T-helper 22 cell (primary cell): ENCODE data around the gene HNF4A.

Source experiments
- DNase-seq: peaks from one replicate; pipeline ENCODE4 v3.0.0-alpha.2; 2020; ENCODE audit warnings: low read depth

Gene HNF4A

DNA sequence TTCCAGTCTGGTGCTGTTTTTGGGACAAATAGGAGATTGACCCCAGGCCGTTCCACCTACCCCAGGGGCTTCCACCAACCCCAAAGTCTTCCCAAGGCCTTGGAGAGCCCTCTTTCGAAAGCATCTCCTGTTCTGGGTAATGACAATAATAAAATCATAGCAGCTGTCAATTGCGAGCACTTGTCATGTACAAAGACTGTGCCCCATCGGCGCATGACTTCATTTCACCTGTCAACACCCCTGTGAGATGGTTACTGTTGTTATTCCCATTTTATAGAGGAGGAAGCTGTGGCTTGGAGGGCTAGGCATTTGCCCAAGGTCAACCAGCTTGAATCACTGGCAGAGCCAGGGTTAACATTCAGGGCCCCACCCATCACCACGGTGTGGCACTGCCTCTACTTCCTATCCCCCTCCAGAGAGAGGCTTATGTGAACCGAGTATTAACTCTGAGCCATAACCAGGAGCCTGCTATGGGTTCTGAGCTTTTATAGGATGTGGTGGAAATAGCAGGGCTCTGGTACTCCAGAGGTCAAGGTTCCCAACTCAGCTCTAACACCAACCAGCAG is 51.2 kb downstream of the HNF4A start:
- no peak for DNase-seq

DNA sequence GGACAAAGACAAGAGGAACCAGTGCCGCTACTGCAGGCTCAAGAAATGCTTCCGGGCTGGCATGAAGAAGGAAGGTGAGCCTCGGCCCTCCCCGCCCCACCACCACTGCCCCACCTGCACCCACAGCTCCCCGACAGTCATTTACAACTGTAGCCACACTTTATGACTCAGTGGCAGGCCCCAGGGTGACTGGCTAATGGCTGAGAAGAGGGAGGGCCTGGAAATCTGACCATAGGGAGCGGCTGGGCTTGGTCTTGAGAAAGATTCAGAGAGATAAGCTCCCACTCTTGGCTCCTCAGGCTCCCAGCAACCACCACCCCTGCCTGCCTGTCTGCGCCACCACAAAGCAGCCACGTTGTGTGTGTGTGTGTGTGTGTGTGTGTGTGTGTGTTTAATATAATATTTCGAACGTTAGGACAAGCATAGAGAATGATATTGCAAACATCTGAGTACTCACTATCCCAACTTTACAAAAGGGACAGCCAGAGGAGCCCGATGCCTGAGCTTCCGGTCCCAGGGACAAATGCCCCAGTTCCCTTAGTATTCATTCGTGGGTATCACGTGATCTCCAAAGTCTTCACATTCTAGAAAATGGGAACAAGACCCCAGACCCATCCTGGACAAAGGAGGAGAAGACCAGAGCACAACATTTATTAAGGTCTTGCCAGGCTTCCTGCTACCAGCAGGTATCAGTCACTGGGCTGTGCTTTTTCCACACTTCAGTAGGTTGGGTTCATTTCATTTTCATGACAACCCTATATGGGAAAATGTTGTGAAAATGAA is 52.1 kb downstream of the HNF4A start:
- DNase-seq, result no peak

DNA sequence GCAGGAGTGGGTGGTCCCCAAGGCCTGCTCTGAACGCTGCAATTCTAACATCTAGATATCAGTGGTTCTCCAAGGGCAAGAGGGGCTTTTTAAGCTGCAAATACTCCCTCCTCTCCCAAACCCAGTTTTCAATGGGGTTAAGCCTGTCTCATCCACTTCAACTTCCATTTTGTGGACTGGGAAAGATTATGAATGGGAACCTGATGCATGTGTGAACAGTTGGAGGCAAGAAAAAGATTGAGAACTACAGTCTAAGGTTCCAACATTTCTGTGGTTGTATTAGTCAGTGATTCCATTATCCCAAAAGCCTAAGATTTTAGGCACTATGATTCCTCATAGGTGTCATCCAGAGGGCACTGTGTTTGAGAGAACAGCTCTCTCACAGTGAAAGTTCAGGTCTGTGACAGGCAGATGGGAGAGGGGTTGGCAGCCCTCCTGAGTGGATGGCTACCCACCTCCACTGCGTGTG is 53.7 kb downstream of the HNF4A start:
- DNase-seq, result no peak

DNA sequence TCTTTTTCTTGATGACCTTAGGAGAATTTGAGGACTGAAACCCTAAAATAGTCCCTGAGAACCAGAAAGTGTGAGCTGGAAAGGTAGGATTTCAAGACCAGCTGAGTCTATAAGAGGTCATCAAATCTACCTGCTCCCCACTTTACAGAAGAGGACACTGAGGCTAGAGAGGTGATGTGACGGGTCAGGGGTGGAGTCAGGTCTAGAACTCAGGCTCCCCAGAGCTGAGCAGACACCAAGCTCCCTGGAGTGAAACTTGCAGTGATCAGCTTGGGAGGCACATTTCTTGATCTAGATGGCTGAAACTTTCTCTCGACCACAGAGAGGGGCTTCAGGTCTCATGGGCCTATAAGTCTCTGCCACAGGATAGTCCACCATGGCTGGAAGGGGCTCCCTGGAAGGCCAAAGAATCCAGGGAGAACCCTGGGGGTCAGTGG is 55.1 kb downstream of the HNF4A start:
- DNase-seq, result no peak

DNA sequence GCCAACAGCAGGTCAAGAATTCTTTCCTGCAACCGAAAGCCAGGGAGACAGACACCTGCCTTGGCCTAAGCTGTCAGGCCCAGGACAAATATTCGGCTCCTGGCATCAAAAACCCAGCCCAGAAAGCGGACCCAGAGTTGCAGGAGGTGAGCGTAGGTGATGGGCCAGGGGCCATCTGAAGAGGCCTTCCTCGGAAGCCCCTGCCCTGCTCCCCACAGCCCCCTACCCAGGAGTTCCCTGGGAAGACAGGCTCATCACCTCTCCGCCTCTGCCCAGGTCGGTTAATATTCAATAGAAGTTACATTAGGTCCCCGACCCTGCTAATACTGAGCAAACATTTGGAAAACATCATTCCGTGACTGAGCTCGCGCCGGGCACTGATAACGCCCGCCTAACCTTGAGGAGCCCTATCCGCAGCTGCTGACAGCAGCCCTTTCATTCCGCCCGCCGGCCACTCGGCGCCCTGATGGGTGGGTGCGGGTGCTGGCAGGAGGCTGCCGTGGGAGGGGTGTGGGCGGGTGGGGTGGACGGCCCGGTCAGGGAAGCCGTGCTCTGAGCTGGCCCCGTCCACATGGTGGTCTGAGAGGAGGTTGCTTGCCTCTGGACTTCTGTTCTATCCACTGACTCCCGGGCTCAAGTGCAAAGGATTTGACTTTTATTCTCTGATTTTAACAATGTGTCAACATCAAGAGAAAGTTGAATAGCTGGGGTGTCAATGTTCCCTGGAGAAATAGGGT is 55.7 kb downstream of the HNF4A start:
- no peak for DNase-seq

DNA sequence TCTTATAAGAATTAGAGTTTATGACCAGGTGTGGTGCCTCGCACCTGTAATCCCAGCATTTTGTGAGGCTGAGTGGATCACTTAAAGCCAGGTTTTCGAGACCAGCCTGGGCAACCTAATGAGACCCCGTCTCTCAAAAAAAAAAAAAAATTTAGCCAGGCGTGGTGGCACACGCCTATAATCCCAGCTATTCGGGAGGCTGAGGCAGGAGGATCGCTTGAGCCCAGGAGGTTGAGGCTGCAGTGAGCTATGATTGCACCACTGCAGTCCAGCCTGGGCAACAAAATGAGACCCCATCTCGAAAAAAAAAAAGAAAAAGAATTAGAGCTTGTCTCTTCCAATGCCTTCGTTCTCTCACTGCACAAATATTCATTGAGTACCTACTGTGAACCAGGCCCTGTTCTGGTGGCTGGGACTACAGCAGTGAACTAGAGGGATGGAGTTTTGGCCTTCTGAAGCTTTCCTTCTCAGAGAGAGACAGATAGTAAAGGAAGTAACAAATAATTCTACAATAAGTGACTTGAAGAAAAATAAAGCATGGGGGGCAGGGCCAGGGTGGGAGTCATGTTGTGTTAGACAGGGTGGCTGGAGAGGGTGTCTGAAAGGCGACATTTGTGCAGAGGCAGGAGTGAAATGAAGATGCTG is 56.4 kb downstream of the HNF4A start:
- DNase-seq, result no peak

DNA sequence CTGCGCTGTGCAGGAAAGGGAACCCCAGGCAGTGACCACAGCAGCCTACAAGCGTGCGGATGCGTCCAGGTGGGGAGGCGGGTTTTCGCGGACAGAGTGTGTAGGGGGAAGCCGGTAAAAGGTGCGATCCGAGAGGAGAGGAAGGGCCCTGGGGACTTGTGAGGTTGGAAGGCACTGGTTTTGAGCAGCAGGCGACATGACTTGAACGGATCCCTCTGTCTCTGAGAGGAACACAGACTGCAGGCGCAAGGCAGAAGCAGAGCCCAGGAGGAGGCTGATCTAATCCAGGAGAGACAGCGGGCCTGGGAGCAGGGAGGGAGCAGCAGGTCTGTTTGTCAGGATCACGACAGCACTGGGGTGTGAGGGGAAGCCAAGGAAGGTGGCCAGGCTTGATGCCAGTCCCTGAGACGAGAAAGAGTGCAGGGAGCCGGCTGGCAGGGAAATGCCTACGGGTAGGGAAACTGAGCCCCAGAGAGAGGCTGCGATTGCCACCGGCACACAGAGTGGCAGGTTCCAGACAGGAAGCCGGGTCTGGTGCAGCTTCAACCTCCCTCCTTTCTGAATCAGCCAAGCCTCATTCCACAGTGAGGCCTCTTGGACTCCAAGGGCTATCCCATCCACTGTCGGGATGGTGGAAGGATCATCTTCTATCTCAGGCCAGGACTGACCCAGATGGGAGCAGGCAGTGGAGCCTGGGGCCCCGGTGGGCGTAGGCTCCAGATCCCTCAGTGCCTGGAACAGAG is 57.1 kb downstream of the HNF4A start:
- no peak for DNase-seq

DNA sequence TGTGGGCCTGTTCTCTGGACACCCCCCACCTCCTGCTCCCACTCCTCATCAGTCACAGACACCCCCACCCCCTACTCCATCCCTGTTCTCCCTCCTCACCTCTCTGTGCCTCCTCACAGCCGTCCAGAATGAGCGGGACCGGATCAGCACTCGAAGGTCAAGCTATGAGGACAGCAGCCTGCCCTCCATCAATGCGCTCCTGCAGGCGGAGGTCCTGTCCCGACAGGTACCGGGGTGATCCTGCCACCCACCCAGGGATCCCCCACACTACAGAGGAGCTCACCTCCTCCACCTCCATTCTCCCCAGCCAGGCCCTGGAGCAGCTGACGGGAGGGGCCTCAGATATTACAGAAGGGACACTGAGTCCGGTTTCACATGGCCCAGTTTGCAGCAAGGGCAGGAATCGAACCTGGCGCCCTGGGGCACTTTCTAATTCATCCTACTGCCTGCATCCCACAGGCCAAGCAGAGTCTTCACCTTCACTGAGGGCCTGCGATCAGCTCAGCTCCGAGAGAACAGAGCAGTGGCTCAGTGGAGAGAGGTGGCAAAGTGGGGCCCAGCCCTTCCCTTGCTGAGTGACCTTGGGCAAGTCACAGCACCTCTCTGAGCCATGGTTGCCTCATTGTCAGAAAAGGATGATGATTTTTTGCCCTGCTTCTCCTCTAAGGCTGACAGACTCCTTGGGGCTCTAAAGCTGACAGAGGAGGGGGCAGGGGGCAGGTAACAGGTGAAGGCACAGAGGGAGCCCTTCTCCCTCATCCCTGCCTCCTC is 58.3 kb downstream of the HNF4A start:
- DNase-seq, result no peak

DNA sequence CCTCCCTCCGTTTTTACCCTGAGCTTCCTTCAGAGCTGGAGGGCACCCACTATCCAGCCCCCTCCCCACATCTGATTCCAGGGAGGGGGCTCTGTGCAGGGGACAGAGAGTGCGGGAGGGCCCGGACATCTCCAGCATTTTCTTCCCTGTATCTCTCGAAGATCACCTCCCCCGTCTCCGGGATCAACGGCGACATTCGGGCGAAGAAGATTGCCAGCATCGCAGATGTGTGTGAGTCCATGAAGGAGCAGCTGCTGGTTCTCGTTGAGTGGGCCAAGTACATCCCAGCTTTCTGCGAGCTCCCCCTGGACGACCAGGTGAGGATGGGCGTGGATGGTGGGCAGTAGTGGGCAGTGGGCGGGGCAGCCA is 58.8 kb downstream of the HNF4A start:
- no peak for DNase-seq

DNA sequence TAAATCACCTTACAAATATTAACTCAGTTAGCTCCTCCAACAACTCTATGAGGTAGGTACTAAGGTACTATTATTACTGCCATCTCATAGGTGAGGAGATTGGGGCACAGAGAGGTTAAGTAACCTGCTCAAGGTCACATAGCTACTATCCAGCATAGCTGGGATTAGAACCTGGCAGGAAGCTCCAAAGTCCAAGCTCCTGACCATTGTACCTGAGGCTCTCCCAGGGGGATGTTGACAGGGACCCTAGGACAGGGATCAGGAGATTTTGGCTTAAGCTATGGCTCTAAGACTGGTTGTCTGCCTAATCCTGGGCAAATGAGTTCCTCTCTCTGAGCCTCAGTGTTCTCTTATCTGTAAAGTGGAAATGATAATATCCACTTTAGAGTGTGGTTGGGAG is 59.3 kb downstream of the HNF4A start:
- DNase-seq, result no peak

DNA sequence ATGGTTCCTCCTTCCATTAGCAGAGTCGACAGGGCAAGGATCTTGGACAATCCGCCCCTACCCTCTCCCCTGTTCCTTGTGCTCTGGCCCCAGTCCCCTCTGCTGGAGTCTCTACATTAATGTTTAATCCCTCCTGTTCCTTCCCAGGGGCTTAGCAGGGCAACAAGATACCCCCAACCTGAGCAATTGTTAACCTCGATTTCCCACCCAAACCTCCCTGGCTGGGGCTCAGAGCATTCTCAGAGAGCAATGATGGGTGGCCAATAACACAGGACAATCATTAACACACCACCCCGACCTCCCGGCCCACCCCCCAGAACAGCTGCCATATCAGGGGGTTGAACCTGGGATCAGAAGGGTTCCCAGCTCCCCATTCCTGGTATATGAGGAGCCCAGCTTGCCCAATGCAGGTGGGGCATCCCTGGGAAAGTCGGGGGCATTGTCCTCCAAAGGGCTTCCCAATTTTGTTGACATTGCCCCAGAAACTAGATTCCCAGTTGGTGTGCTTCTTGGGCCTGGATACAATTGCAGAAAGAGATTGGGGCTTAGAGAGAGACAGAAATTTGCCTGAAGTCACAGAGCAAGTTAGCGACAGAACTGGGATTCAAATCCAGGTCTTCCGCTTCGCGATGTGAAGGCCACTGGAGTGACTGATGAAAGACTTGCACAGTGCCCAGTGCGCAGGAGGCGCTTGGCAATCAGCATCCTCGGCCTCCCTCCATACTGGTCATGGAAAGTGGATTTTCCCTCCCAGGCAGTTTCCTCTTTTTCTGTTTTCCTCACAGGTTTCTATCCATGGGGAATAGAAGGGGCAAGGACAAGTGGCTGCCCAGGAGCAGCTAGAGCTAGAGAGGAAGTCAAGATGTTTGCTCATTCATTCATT is 60.6 kb downstream of the HNF4A start:
- DNase-seq, result no peak

DNA sequence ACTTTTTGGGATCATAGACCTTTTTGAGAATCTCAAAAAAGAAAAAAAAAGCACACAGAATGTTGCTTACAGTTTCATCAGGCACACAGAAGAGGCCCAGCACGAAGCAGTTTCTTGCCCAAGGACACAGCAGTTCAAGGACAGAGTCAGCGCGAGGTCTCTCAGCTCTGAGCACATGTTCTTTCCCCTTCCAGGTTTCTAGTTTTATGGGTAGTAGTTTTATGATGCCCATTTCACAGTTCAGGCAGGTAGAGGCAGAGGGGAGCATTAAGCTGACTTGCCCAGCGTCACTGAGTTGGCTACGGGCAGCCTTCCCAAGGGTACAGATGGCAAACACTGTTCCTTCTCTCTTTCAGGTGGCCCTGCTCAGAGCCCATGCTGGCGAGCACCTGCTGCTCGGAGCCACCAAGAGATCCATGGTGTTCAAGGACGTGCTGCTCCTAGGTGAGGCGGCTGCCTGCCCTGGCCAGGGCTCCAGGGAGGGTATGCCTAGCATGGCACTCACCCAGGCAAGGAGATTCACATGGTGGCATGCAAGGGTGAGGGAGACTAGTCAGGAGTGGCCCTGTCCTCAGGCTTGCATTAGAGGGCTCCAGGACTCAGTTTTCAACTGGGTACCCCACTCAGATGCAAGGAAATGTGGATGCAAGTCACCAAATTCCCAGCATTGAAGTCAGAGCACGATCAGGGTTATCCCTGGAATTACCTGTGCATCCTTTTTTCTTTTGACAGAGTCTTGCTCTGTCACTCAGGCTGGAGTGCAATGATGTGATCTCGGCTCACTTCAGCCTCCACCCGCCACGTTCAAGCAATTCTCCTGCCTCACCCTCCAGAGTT is 62.8 kb downstream of the HNF4A start:
- DNase-seq, result no peak

DNA sequence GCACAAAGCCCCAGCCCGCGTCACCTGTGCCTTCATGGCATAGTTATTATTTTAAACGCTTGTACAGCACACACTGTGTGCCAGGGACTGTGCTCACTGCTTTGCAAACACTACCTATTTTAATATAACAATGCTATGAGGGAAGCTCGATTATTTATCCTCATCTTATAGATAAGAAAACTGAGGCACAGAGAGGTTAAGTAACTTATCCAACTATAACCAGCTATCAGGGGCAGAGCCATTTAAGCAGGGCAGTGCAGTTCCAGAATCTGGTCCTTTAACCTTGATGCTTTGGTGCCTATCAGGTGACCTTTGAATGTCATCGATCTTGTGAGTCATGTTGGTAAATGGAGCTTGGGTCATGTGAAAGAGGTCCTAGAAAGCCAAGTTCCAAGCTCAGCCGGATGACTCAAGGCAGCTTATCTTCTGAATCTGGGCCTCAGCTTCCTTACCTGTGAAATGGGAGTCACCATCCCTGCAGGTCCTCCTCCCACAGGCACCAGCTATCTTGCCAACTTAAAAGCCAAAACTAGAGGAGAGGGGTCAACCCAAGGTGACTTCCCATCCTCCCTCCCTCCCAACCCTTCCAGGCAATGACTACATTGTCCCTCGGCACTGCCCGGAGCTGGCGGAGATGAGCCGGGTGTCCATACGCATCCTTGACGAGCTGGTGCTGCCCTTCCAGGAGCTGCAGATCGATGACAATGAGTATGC is 63.8 kb downstream of the HNF4A start:
- DNase-seq, result no peak

DNA sequence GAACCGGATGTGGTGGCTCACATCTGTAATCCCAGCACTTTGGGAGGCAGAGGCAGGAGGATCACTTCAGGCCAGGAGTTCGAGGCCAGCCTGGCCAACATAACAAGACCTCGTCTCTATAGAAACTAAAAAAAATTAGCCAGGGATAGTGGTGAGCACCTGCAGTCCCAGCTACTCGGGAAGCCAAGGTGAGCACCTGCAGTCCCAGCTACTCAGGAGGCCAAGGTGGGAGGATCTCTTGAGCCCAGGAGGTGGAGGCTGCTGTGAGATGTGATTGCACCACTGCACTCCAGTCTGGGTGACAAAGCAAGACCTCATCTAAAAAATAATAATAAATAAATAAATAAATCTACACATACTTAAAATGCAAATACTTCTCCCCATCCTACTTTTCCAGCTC is 65.0 kb downstream of the HNF4A start:
- no peak for DNase-seq

DNA sequence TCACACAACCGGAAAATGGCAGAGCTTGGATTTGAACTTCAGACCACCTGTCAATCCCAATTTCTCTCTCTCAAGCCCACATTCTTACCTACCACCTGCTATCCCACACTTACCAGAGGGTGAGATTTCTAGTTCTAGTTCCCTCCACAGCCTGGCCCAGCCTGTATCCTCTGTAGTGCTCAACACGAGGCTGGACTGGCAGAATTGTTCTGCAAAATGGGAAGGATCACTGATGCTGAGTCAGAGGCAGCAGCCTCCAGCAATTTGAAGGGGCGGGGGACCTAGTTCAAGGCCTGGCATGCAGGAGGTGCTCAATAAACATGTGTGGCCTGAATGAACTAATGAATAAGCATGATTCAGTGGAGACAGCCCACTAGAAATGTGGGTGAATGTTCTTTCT is 66.6 kb downstream of the HNF4A start:
- DNase-seq, result no peak

DNA sequence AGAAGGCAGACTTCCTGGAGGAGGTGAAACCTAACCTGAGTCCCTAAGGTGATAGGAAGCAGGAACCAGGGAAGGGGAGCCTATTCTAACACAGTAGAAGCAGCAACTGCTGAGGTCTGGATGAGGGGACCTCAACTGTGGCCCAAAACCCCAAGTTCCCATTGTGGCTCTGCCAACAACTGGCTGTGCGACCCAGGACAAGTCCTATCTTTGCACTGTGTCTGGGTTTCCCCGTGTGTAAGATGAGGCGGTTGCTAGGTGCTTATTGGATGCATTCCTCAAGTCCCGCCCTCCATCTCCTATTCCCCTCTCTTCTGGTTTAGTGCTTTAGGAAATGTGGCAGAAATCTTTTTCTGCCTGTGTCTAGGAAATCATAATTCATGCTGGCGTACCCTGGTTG is 68.0 kb downstream of the HNF4A start:
- DNase-seq, result no peak

DNA sequence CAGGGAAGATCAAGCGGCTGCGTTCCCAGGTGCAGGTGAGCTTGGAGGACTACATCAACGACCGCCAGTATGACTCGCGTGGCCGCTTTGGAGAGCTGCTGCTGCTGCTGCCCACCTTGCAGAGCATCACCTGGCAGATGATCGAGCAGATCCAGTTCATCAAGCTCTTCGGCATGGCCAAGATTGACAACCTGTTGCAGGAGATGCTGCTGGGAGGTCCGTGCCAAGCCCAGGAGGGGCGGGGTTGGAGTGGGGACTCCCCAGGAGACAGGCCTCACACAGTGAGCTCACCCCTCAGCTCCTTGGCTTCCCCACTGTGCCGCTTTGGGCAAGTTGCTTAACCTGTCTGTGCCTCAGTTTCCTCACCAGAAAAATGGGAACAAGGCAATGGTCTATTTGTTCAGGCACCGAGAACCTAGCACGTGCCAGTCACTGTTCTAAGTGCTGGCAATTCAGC is 68.6 kb downstream of the HNF4A start:
- no peak for DNase-seq

DNA sequence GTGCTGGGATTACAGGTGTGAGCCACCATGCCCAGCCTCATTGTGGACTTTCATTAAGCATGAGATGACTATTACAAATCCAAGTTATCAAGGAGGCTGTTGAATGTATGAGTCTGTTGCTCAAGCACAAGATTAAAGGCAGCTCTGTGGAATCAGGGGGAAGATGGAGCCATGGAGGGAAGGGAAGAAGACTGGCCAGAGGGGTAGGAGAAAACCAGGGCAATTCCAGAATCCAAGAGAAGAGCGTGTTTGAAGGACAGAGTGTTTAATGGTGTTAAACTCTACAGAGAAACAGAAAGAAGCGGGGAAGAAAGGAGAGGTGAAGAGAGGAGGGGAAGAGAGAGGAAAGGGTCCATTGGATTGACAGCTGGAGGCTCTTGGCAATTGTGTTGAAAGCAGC is 70.4 kb downstream of the HNF4A start:
- no peak for DNase-seq
